Measurements from ENCODE around the gene SETD1B.

SETD1B gene

GRCh38 chr12:121828826-121829225 lies 25.0 kb downstream of the SETD1B start:
- intact Hi-C loops (cut with DNase I; ENCODE audit: low total_unique reads): no loop called here
- Histone ChIP-seq H3K27ac (no peak overlapping the region), H3K4me1 (peaks cover 0 to 9% (median 4%) of the 10 kb centered on the region in 4 donors), H3K9me3 (no peaks in the 10 kb centered on the region), H3K36me3 (peaks cover 53 to 87% (median 72%) of the 10 kb centered on the region in 3 donors), H3K27me3 (no peaks in the 10 kb centered on the region), H3K4me3 (no peak overlapping the region)
- no peak for DNase-seq
- TF ChIP-seq, protein P1, sequence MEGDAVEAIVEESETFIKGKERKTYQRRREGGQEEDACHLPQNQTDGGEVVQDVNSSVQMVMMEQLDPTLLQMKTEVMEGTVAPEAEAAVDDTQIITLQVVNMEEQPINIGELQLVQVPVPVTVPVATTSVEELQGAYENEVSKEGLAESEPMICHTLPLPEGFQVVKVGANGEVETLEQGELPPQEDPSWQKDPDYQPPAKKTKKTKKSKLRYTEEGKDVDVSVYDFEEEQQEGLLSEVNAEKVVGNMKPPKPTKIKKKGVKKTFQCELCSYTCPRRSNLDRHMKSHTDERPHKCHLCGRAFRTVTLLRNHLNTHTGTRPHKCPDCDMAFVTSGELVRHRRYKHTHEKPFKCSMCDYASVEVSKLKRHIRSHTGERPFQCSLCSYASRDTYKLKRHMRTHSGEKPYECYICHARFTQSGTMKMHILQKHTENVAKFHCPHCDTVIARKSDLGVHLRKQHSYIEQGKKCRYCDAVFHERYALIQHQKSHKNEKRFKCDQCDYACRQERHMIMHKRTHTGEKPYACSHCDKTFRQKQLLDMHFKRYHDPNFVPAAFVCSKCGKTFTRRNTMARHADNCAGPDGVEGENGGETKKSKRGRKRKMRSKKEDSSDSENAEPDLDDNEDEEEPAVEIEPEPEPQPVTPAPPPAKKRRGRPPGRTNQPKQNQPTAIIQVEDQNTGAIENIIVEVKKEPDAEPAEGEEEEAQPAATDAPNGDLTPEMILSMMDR (IDR thresholded peaks at IDR 0.05): no peak

- no peak for DNase-seq
These were observed 25.6 kb downstream of the SETD1B start for GRCh38 chr12:121829250-121829918.

GRCh38 chr12:121830134-121830533 lies 26.3 kb downstream of the SETD1B start:
- no peaks in the 10 kb centered on the region for H3K27me3 ChIP-seq
- peaks cover 0 to 7% (median 3%) of the 10 kb centered on the region in 4 donors for H3K4me1 ChIP-seq
- H3K9me3 ChIP-seq: no peaks in the 10 kb centered on the region
- TF ChIP-seq, protein P1 (IDR thresholded peaks at IDR 0.05): no peak
- intact Hi-C loops (cut with DNase I; ENCODE audit: low total_unique reads): no loop called here
- no peak overlapping the region for H3K27ac ChIP-seq
- no peak overlapping the region for H3K4me3 ChIP-seq
- peaks cover 52 to 74% (median 63%) of the 10 kb centered on the region in 3 donors for H3K36me3 ChIP-seq
- no peak for DNase-seq

More at GRCh38 chr12:121829250-121829918, 25.6 kb downstream of the SETD1B start:
- H3K36me3 ChIP-seq: peaks cover 52 to 81% (median 66%) of the 10 kb centered on the region in 3 donors
- no peaks in the 10 kb centered on the region for H3K27me3 ChIP-seq
- H3K4me3 ChIP-seq: no peak overlapping the region
- H3K27ac ChIP-seq: no peak overlapping the region
- intact Hi-C loops (cut with DNase I; ENCODE audit: low total_unique reads): no loop called here
- H3K4me1 ChIP-seq: peaks cover 0 to 9% (median 4%) of the 10 kb centered on the region in 4 donors
- no peaks in the 10 kb centered on the region for H3K9me3 ChIP-seq
- TF ChIP-seq, protein P1 (IDR thresholded peaks at IDR 0.05): no peak

- intact Hi-C loops (cut with DNase I; ENCODE audit: low total_unique reads): no loop called here
- H3K9me3 ChIP-seq: no peaks in the 10 kb centered on the region
- no peak for DNase-seq
- H3K36me3 ChIP-seq: peaks cover 52 to 68% (median 61%) of the 10 kb centered on the region in 3 donors
- TF ChIP-seq, protein P1 (IDR thresholded peaks at IDR 0.05): no peak
- peaks cover 0 to under 1% (median 0%) of the 10 kb centered on the region in 4 donors for H3K4me1 ChIP-seq
- no peak overlapping the region for H3K4me3 ChIP-seq
- H3K27me3 ChIP-seq: no peaks in the 10 kb centered on the region
- H3K27ac ChIP-seq: no peak overlapping the region
These were observed 26.9 kb downstream of the SETD1B start for GRCh38 chr12:121830588-121831265.

DNA sequence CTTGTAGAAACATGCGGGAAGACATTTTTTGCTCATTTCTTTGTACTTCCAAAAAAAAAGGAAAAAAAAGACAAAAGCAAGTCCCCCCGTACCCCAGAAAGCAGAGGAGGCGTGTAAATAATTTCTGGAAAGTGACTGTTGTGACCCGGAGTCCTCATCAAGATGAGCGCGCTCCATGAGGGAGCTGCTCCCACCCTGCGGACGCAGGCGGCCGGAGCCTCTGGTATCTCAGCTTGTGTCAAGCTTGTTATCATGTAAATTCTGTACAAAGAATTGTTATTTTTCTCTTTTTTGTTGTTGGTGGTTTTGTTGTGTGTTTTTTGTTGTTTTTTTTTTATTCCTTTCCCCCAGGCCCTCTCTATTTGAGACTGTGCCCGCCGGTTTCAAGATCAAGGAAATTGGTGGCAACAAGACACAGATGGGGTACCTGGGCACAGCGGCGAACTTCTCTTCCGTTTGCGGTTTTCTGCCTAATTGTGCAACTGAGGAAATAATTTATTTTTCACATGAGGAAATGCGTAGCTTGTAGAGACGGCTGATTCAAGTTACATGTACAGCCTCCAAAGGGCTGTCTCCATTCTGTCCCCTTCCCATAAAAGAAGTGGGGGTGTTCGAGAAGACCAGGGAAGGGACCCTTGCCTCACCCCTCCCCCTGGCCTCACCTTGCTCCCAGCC lies 27.9 kb downstream of the SETD1B start:
- H3K4me1 ChIP-seq: no peaks in the 10 kb centered on the region
- no peaks in the 10 kb centered on the region for H3K27me3 ChIP-seq
- no peak for DNase-seq
- no peak overlapping the region for H3K27ac ChIP-seq
- H3K9me3 ChIP-seq: no peaks in the 10 kb centered on the region
- TF ChIP-seq, protein P1 (IDR thresholded peaks at IDR 0.05): no peak
- intact Hi-C loops (cut with DNase I; ENCODE audit: low total_unique reads): no loop called here
- H3K36me3 ChIP-seq: peaks cover 49 to 60% (median 54%) of the 10 kb centered on the region in 3 donors
- no peak overlapping the region for H3K4me3 ChIP-seq

Measured in tibial artery (tissue), 4 donors.